ENCODE data around the gene C7.
"Not testable (repeated sequence)": the region's sequence is repeated elsewhere in the genome, so short reads cannot be mapped to it uniquely, and the experiment has no call there.

Gene C7

GRCh38 chr5:40909264-40909663 lies at the start of gene C7:
C7 (plus strand) TSS chr5:40909497; CDS start chr5:40909611, 114 bp downstream.
- DNase-seq (ENCODE audit: low spot score) = no peak

- DNase-seq (ENCODE audit: low spot score) = no peak
Observed at GRCh38 chr5:40860711-40861110, 48.6 kb upstream of the C7 start.

- not testable (repeated sequence) for DNase-seq (ENCODE audit: low spot score)
Observed at GRCh38 chr5:40865004-40865403, 44.3 kb upstream of the C7 start.

GRCh38 chr5:40866844-40867243 lies 42.5 kb upstream of the C7 start:
- no peak for DNase-seq (ENCODE audit: low spot score)

GRCh38 chr5:40869384-40869783 lies 39.9 kb upstream of the C7 start:
- DNase-seq (ENCODE audit: low spot score) = no peak

- peak; percentile 32 for DNase-seq (ENCODE audit: low spot score)
Observed at GRCh38 chr5:40871177-40871576, 38.1 kb upstream of the C7 start.

- DNase-seq (ENCODE audit: low spot score) = not testable (repeated sequence)
Observed at GRCh38 chr5:40872253-40872652, 37.0 kb upstream of the C7 start.

GRCh38 chr5:40873286-40873880 lies 35.9 kb upstream of the C7 start:
- DNase-seq (ENCODE audit: low spot score) = no peak

GRCh38 chr5:40875958-40876357 lies 33.3 kb upstream of the C7 start:
- DNase-seq (ENCODE audit: low spot score) = no peak

GRCh38 chr5:40877371-40877988 lies 31.8 kb upstream of the C7 start:
- DNase-seq (ENCODE audit: low spot score) = peak; percentile 32

GRCh38 chr5:40879163-40879942 lies 29.9 kb upstream of the C7 start:
- DNase-seq (ENCODE audit: low spot score) = peak; percentile 33

GRCh38 chr5:40882291-40882690 lies 27.0 kb upstream of the C7 start:
- no peak for DNase-seq (ENCODE audit: low spot score)

GRCh38 chr5:40883051-40883450 lies 26.2 kb upstream of the C7 start:
- DNase-seq (ENCODE audit: low spot score) = not testable (repeated sequence)

- not testable (repeated sequence) for DNase-seq (ENCODE audit: low spot score)
Observed at GRCh38 chr5:40895440-40896425, 13.6 kb upstream of the C7 start.

- DNase-seq (ENCODE audit: low spot score) = peak; percentile 75
Observed at GRCh38 chr5:40904205-40904993, 4.9 kb upstream of the C7 start.

- DNase-seq (ENCODE audit: low spot score) = no peak
Observed at GRCh38 chr5:40904994-40905306, 4.3 kb upstream of the C7 start.

- DNase-seq (ENCODE audit: low spot score) = peak; percentile 47
Observed at GRCh38 chr5:40906351-40906751, 2.9 kb upstream of the C7 start.

GRCh38 chr5:40909723-40910122 lies 426 bp downstream of the C7 start:
- no peak for DNase-seq (ENCODE audit: low spot score)

- DNase-seq (ENCODE audit: low spot score) = no peak
Observed at GRCh38 chr5:40911266-40911665, 2.0 kb downstream of the C7 start.

GRCh38 chr5:40914835-40915234 lies 5.5 kb downstream of the C7 start:
- DNase-seq (ENCODE audit: low spot score) = peak; percentile 39

- DNase-seq (ENCODE audit: low spot score) = no peak
Observed at GRCh38 chr5:40915341-40915926, 6.1 kb downstream of the C7 start.

Data from kidney tubule cell (primary cell).